ENCODE results near the gene ZBTB22.
A peak's percentile ranks its signal among the peaks of the same experiment; 100 is the strongest.
"Not testable (repeated sequence)": the region's sequence is repeated elsewhere in the genome, so short reads cannot be mapped to it uniquely, and the experiment has no call there.

Gene ZBTB22

GRCh38 chr6:33278810-33279209 lies 38.7 kb downstream of the ZBTB22 start:
- no peak for DNase-seq

- DNase-seq, result no peak
These were observed 39.2 kb downstream of the ZBTB22 start for GRCh38 chr6:33278392-33278741.

- DNase-seq, result no peak
These were observed 39.7 kb downstream of the ZBTB22 start for GRCh38 chr6:33277663-33278391.

GRCh38 chr6:33276864-33277662 lies 40.5 kb downstream of the ZBTB22 start, which contains the start of gene B3GALT4:
TSS of gene B3GALT4 (plus strand) at chr6:33277123. CDS start at chr6:33277420, 297 bp downstream.
- DNase-seq, result peak; percentile 89

GRCh38 chr6:33276581-33276863 lies 41.0 kb downstream of the ZBTB22 start:
- no peak for DNase-seq

- DNase-seq, result not testable (repeated sequence)
These were observed 41.6 kb downstream of the ZBTB22 start for GRCh38 chr6:33275795-33276580.

GRCh38 chr6:33273924-33274902 lies 43.3 kb downstream of the ZBTB22 start:
- no peak for DNase-seq

GRCh38 chr6:33273129-33273923 lies 44.2 kb downstream of the ZBTB22 start:
- no peak for DNase-seq

- DNase-seq, result no peak
These were observed 45.0 kb downstream of the ZBTB22 start for GRCh38 chr6:33272275-33273128.

GRCh38 chr6:33271468-33272274 lies 45.9 kb downstream of the ZBTB22 start, which contains the start of the genes RPS18 and VPS52:
TSS of gene RPS18 (plus strand) at chr6:33272075. CDS start at chr6:33272120, 45 bp downstream.
TSS of gene VPS52 (minus strand) at chr6:33271876. CDS start at chr6:33271675, 201 bp downstream.
- peak; percentile 97 for DNase-seq

GRCh38 chr6:33271117-33271467 lies 46.5 kb downstream of the ZBTB22 start:
- no peak for DNase-seq

All from NCI-H1105 (cell line).